PC-9 (cell line): ENCODE measurements around the gene APOC3.

Experiments used
- EZH2 ChIP-seq: fragments of 200-600 bp; sonication (generic); IDR thresholded peaks from 2 replicates; pipeline ENCODE4 v1.8.0; 2017; ENCODE audit warnings: antibody characterized with exemption, low read depth
- TF ChIP-seq, protein P1 (sequence below): fragments of 200-600 bp; sonication (generic); conservative IDR thresholded peaks from 2 replicates; pipeline ENCODE4 v1.6.1; 2017; ENCODE audit warnings: mixed run types, antibody characterized with exemption, mild to moderate bottlenecking, moderate library complexity

DNA sequence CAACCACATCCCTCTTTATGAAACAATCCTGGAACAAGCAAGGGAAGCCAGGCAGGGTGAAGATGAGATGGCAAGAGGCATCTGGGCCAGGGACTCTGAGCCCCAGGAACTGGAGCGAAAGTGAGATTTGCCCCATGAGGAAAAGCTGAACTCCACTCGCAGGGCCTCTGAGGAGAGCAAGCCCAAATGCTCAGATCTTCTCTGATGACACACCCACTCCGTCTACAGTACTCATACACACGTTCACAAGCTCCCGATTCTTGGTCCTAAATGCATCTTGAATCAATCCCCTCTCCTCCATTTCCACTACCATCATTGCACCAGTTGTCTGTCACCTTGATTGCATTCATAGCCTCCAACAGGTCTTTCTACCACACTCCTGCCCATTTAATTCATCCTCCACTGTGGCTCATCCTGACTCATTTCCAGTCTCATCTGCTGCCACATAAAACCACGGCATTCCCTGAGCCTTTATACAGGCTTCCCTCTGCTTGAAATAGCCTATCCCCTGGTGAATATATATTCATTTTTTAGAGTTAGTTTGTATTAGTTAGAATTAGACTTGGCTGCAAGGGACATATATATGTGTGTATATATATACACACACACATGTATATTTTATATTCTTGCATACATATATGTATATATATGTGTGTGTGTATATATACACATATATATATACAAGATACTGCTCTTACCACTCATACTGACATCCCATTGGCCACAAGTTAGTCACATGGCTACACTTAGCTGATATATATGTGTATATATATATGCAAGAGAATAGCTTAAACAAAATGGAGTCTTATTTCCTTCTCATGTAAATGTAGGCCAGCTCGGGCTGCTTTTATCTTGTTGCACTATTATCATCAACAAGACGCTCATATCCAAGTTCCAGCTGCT is 36.6 kb upstream of the APOC3 start:
- TF ChIP-seq, protein P1, sequence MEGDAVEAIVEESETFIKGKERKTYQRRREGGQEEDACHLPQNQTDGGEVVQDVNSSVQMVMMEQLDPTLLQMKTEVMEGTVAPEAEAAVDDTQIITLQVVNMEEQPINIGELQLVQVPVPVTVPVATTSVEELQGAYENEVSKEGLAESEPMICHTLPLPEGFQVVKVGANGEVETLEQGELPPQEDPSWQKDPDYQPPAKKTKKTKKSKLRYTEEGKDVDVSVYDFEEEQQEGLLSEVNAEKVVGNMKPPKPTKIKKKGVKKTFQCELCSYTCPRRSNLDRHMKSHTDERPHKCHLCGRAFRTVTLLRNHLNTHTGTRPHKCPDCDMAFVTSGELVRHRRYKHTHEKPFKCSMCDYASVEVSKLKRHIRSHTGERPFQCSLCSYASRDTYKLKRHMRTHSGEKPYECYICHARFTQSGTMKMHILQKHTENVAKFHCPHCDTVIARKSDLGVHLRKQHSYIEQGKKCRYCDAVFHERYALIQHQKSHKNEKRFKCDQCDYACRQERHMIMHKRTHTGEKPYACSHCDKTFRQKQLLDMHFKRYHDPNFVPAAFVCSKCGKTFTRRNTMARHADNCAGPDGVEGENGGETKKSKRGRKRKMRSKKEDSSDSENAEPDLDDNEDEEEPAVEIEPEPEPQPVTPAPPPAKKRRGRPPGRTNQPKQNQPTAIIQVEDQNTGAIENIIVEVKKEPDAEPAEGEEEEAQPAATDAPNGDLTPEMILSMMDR: no peak
- no peak for TF ChIP-seq EZH2
